ENCODE data around the gene VPREB1. TPM values are rescaled to one million over a fixed set of nuclear protein-coding genes. Genes with fewer than 3 reads are reported as not detected.
"Not testable (repeated sequence)": the region's sequence is repeated elsewhere in the genome, so short reads cannot be mapped to it uniquely, and the experiment has no call there.

VPREB1 gene
- total RNA-seq, 4 donors from 2014 or later, result not detected

DNA sequence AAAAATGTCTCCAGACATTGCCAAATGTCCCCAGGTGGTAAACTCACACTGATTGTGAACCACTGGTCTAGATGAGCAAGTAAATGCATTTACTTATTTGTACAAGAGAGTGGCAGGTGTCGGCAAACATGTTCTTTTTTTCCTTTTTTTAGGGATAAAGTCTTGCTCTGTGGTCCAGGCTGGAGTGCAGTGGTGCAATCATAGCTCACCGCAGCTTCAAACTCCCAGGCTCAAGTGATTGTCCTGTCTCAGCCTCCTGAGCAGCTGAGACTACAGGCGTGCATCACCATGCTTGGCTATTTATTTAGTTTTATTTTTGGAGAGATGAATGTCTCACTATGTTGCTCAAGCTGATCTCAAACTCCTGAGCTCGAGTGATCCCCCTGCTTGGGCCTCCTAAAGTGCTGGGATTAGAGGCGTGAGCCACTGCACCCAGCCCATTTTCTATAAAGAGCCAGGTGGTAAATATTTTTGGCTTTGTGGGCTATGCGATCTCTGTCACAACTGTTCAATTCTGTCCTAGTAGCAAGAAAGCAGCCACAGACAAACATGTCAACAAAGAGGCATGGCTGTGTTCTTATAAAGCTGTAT is 1.4 kb downstream of the VPREB1 start:
- no peak for DNase-seq (ENCODE audit: low spot score in 2 of 2)
- no peaks in the 10 kb centered on the region for H3K9me3 ChIP-seq
- no peak overlapping the region for H3K27ac ChIP-seq
- TF ChIP-seq CTCF (IDR thresholded peaks at IDR 0.05), result no peak
- no peak for TF ChIP-seq POLR2A (IDR thresholded peaks at IDR 0.05)
- TF ChIP-seq EP300 (IDR thresholded peaks at IDR 0.05), result no peak
- H3K27me3 ChIP-seq, result peaks cover 0 to 36% of the 10 kb centered on the region in 2 donors
- H3K36me3 ChIP-seq, result no peaks in the 10 kb centered on the region
- no peaks in the 10 kb centered on the region for H3K4me1 ChIP-seq
- WGBS, 2 donors, result 65 to 73% methylated on average over 6 of the region's 6 CpGs
- no peak overlapping the region for H3K4me3 ChIP-seq

- WGBS, 2 donors, result 73 to 74% methylated on average over 6 to 9 of the region's 9 CpGs
- TF ChIP-seq POLR2A (IDR thresholded peaks at IDR 0.05), result no peak
- no peak for TF ChIP-seq EP300 (IDR thresholded peaks at IDR 0.05)
- no peak for TF ChIP-seq CTCF (IDR thresholded peaks at IDR 0.05)
- H3K27me3 ChIP-seq, result peaks cover 0 to 31% of the 10 kb centered on the region in 2 donors
- no peak overlapping the region for H3K4me3 ChIP-seq
- no peaks in the 10 kb centered on the region for H3K4me1 ChIP-seq
- H3K27ac ChIP-seq, result no peak overlapping the region
- no peak for DNase-seq (ENCODE audit: low spot score in 2 of 2)
- no peaks in the 10 kb centered on the region for H3K9me3 ChIP-seq
- no peaks in the 10 kb centered on the region for H3K36me3 ChIP-seq
These were observed 2.1 kb downstream of the VPREB1 start for GRCh38 chr22:22246706-22247105.

DNA sequence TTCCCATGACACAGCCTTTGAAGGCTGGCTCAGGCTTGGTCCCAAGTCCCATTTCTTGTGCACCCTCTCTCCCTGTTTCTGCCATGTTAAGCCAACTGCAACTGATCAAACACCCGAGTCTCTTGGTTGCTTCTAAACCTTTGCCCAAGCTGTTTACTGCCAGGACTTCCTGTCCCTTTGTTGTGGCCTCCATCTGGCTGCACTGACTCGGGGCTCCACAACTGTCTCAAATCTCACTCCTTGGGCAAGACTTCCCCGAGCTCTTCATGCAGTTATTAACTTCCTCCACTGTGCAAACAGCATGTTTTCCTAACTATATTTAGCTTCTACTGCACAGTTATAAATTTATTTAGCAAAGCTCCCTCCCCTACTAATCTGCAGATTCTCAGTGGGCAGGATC is 4.3 kb downstream of the VPREB1 start:
- Histone ChIP-seq H3K27me3 (peaks cover 0 to 19% of the 10 kb centered on the region in 2 donors), H3K36me3 (no peaks in the 10 kb centered on the region), H3K4me1 (no peaks in the 10 kb centered on the region), H3K9me3 (no peaks in the 10 kb centered on the region), H3K4me3 (no peak overlapping the region), H3K27ac (no peak overlapping the region)
- WGBS, 2 donors, result 19 to 21% methylated on average over 3 of the region's 3 CpGs
- DNase-seq (ENCODE audit: low spot score in 2 of 2), result no peak
- TF ChIP-seq EP300 (IDR thresholded peaks at IDR 0.05) (no peak), POLR2A (IDR thresholded peaks at IDR 0.05) (no peak)

DNA sequence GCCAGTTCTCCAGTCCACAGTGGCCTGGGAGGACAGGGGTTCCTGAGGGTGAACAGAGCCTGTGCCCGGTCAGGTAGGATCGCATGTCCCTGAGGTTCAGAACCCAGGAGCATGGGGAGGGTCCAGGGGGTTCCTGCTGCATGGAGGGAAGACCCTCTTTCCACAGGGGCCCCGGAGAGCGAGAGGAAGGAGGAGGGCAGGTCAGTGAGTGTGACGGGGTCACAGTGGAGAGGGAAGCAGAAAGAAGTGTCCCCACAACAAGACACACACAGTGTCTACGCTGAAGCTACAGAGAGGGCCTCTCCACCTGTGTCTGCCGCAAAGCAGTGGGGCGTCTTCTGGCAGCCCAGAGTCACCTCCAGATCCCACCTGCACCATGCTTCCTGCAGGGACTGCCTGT is 6.1 kb downstream of the VPREB1 start:
- WGBS, 2 donors, result 80 to 86% methylated on average over 8 of the region's 8 CpGs
- H3K27me3 ChIP-seq; H3K36me3 ChIP-seq; H3K4me3 ChIP-seq; H3K9me3 ChIP-seq; DNase-seq (ENCODE audit: low spot score in 2 of 2); H3K27ac ChIP-seq; H3K4me1 ChIP-seq: not testable (repeated sequence)

DNA sequence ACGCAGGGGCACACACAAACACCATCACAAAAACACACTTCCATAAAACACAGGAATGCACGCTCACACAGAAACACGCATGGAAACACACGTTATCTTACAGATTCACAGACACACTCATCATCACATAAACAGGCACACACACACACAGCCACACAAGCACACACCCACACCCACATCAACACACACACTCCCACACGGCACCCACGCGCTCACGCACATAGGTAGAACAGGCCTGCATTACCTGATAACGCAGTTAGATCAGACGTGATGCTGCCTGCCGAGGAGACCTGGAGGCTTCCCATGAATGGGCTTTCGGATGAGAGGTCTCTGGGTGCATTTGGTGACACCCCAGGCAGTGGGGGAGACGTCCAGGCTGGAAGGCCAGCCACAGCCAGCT is 11.5 kb downstream of the VPREB1 start:
- not testable (repeated sequence) for H3K27me3 ChIP-seq; DNase-seq (ENCODE audit: low spot score in 2 of 2); H3K4me3 ChIP-seq; H3K36me3 ChIP-seq; H3K4me1 ChIP-seq; H3K27ac ChIP-seq; H3K9me3 ChIP-seq
- WGBS, 2 donors, result 80 to 87% methylated on average over 9 to 12 of the region's 13 CpGs

GRCh38 chr22:22258597-22259415 is 14.2 kb downstream of the VPREB1 start:
- 75 to 89% methylated on average over 7 of the region's 7 CpGs for WGBS, 2 donors
- not testable (repeated sequence) for DNase-seq (ENCODE audit: low spot score in 2 of 2); H3K27ac ChIP-seq; H3K27me3 ChIP-seq; H3K36me3 ChIP-seq; H3K4me3 ChIP-seq; H3K4me1 ChIP-seq; H3K9me3 ChIP-seq

- H3K4me1 ChIP-seq; H3K27me3 ChIP-seq; H3K27ac ChIP-seq; H3K36me3 ChIP-seq; DNase-seq (ENCODE audit: low spot score in 2 of 2); H3K4me3 ChIP-seq; H3K9me3 ChIP-seq: not testable (repeated sequence)
- WGBS, 2 donors, result 93 to 94% methylated on average over 2 of the region's 2 CpGs
These were observed 15.6 kb downstream of the VPREB1 start for GRCh38 chr22:22260169-22260568.

GRCh38 chr22:22260586-22260985 is 16.0 kb downstream of the VPREB1 start:
- H3K9me3 ChIP-seq; DNase-seq (ENCODE audit: low spot score in 2 of 2); H3K36me3 ChIP-seq; H3K27ac ChIP-seq; H3K4me3 ChIP-seq; H3K27me3 ChIP-seq; H3K4me1 ChIP-seq: not testable (repeated sequence)
- 91% methylated on average over 4 of the region's 4 CpGs for WGBS, 2 donors

GRCh38 chr22:22262332-22263074 is 17.9 kb downstream of the VPREB1 start:
- H3K27me3 ChIP-seq, H3K9me3 ChIP-seq, H3K4me1 ChIP-seq, H3K36me3 ChIP-seq, H3K4me3 ChIP-seq: not testable (repeated sequence)
- peak overlapping the region in 1 of 4 donors; percentile 50 for H3K27ac ChIP-seq
- 25 to 26% methylated on average over 3 of the region's 3 CpGs for WGBS, 2 donors
- peak in 1 of 2 donors; percentile 34 for DNase-seq (ENCODE audit: low spot score in 2 of 2)

DNA sequence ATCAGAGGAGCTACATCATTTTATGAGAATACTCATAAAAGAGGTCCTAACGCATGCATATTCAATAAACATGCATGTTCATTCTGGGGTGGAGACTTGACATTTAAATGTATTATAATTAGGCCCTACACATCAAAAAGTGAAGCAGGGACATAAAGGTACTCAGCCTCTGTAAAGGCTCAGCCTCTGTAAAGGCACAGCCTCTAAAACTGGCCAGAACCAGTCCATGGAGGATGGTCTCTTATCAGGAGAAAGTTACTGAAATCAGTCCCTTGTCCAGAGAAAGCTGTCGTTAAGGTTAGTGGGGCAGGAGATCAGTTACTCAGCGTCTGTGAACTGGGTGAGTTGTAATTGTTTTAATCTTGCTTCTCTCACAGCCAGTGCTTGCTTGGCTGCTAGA is 19.2 kb downstream of the VPREB1 start:
- WGBS, 2 donors, result 44 to 67% methylated on average over 3 of the region's 3 CpGs
- not testable (repeated sequence) for H3K36me3 ChIP-seq; DNase-seq (ENCODE audit: low spot score in 2 of 2)

More for the DNA sequence above, 19.2 kb downstream of the VPREB1 start:
- not testable (repeated sequence) for H3K4me3 ChIP-seq, H3K9me3 ChIP-seq, H3K27me3 ChIP-seq, H3K27ac ChIP-seq, H3K4me1 ChIP-seq

All from tibial nerve (tissue), 4 donors.